ENCODE measurements around the gene SERPINI1.

DNA sequence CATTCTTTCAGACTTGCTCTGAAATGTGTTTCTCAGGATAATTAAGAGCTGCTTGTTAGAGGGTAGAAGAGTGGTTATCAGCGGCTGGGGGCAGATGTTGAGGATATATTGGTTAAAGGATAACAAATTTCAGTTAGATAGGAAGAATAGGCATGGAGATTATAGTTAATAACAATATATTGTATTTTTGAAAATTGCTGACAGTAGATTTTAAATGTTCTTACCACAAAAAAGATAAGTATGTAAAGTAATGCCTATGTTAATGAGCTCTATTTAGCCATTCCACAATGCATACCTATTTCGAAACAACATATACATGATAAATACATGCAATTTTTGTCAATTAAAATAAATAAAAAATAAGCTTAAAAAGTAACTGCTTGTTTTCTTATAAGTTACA lies 123.3 kb downstream of the SERPINI1 start:
- TF ChIP-seq, protein P1, sequence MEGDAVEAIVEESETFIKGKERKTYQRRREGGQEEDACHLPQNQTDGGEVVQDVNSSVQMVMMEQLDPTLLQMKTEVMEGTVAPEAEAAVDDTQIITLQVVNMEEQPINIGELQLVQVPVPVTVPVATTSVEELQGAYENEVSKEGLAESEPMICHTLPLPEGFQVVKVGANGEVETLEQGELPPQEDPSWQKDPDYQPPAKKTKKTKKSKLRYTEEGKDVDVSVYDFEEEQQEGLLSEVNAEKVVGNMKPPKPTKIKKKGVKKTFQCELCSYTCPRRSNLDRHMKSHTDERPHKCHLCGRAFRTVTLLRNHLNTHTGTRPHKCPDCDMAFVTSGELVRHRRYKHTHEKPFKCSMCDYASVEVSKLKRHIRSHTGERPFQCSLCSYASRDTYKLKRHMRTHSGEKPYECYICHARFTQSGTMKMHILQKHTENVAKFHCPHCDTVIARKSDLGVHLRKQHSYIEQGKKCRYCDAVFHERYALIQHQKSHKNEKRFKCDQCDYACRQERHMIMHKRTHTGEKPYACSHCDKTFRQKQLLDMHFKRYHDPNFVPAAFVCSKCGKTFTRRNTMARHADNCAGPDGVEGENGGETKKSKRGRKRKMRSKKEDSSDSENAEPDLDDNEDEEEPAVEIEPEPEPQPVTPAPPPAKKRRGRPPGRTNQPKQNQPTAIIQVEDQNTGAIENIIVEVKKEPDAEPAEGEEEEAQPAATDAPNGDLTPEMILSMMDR (IDR thresholded peaks at IDR 0.05), result no peak
- no peak for TF ChIP-seq POLR2A (IDR thresholded peaks at IDR 0.05)
